Omental fat pad (tissue), 4 donors: ENCODE measurements around the gene SUMF2. TPM values are rescaled to one million over a fixed set of nuclear protein-coding genes. Genes with fewer than 3 reads are reported as not detected.
A peak's percentile ranks its signal among the peaks of the same experiment; 100 is the strongest.
"Not testable (repeated sequence)": the region's sequence is repeated elsewhere in the genome, so short reads cannot be mapped to it uniquely, and the experiment has no call there.

Source experiments
- ATAC-seq: fragments of 150-250 bp; one replicate; pipeline ENCODE4 v1.9.1; 2016; ENCODE audit warnings: mild to moderate bottlenecking, moderate library complexity; ENCODE audit not compliant: low FRiP score
- DNase-seq: peaks from one replicate; pipeline ENCODE4 v3.0.0-alpha.2; 2019; ENCODE audit warnings: low spot score
- CTCF ChIP-seq, 3 donors: fragments of 450-650 bp; IDR thresholded peaks; one replicate each; pipeline ENCODE4 v1.5.1; 2016 to 2017; ENCODE audit warnings: antibody characterized with exemption in 3 of 3, mild to moderate bottlenecking in 3 of 3, moderate library complexity in 2 of 3
- total RNA-seq, 4 donors: library from RNA; depleted of rRNA; stranded (reverse); fragments of >200 nt; gene quantifications; one replicate each; pipeline ENCODE4 v1.1.0, GENCODE V29; 2016

SUMF2 gene
- total RNA-seq, 4 donors from 2014 or later: 87.8 to 136 (median 123) TPM

GRCh38 chr7:56051339-56052191 lies 12.5 kb upstream of the SUMF2 start, which contains the start of the genes CCT6A and PSPH:
Gene CCT6A, plus strand, starts transcription at chr7:56051765. Its CDS starts 84 bp downstream, at chr7:56051849.
Gene PSPH, minus strand, starts transcription at chr7:56051444. Its CDS starts 30,232 bp downstream, at chr7:56021212.
- peak; percentile 87 for DNase-seq
- TF ChIP-seq CTCF (IDR thresholded peaks at IDR 0.05): no peak
- ATAC-seq: peak; percentile 98

DNA sequence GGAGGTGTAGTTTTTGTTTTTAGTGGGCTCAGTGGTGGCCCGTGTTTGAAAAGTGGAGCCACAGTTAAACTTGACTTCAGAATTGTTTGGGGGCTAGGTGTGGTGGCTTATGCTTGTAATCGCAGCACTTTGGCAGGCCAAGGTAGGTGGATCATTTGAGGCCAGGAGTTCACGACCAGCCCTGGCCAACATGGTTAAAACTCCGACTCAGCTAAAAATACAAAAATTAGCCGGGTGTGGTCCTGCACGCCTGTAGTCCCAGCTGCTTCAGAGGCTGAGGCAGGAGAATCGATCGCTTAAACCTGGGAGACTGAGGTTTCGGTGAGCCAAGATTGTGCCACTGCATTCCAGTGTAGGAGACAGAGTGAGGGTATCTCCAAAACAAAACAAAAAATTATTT lies 10.7 kb upstream of the SUMF2 start:
- TF ChIP-seq CTCF (IDR thresholded peaks at IDR 0.05): no peak
- DNase-seq: no peak

DNA sequence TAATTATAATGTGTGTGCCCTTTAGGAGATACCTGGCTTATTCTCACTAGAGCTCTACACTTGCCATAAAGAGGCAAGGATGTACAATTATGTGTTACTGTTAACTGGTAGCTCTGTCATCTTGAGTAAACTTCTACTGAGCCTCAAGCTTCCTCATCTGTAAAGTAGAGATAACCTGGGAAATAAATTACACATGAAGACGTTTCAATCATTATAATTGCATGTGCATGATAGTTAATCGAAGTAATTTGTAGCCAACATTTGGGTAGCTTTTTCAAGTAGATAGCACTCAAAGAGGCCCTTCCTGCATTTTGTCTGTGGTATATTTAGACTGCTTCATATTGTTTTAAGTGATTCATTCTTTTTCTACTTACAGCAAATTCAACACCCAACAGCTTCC lies 10.1 kb upstream of the SUMF2 start:
- TF ChIP-seq CTCF (IDR thresholded peaks at IDR 0.05): no peak
- no peak for DNase-seq
- ATAC-seq: no peak

More for the DNA sequence above, 10.7 kb upstream of the SUMF2 start:
- ATAC-seq: no peak

- peak; percentile 19 for ATAC-seq
- DNase-seq: no peak
- TF ChIP-seq CTCF (IDR thresholded peaks at IDR 0.05): no peak
These were observed 1.7 kb upstream of the SUMF2 start for GRCh38 chr7:56062382-56062781.

GRCh38 chr7:56063500-56063881 lies 595 bp upstream of the SUMF2 start:
- no peak for TF ChIP-seq CTCF (IDR thresholded peaks at IDR 0.05)
- DNase-seq: no peak
- peak; percentile 15 for ATAC-seq

- not testable (repeated sequence) for DNase-seq, ATAC-seq
These were observed 2.3 kb downstream of the SUMF2 start for GRCh38 chr7:56066376-56066775.

DNA sequence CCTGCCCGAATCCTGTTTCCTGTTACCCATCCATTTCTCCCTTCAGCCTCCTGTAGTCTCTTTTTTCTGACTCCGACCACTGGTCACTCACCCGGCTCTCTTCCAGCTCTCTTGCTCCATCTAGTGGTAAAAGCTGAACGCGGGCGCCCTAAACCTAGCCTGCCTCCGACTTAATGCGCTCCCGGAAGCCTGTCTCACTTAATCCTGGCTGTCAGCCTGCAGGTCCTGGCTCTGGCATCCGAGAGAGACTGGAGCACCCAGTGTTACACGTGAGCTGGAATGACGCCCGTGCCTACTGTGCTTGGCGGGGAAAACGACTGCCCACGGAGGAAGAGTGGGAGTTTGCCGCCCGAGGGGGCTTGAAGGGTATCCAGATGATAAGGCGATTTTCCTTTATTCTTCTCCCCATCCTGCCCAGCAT lies 10.3 kb downstream of the SUMF2 start:
- peak in 1 of 3 donors; percentile 55 for TF ChIP-seq CTCF (IDR thresholded peaks at IDR 0.05)
- DNase-seq (peak; percentile 73), ATAC-seq (peak; percentile 89)
